HepG2 (cell line): ENCODE measurements around the gene MRPL10. TPM values are rescaled to one million over a fixed set of nuclear protein-coding genes. Genes with fewer than 3 reads are reported as not detected.

Experiments
- BORCS8-MEF2B ChIP-seq: sonication (generic); formaldehyde crosslinking; IDR thresholded peaks from 2 replicates; pipeline ENCODE4 v1.8.0; 2022; ENCODE audit warnings: mild to moderate bottlenecking, missing genetic modification reagents
- FOSL1 ChIP-seq: sonication (generic); formaldehyde crosslinking; IDR thresholded peaks from 2 replicates; pipeline ENCODE4 v1.9.0; 2021; ENCODE audit warnings: missing genetic modification reagents, borderline replicate concordance
- GATAD2A ChIP-seq: IDR thresholded peaks from 2 replicates; pipeline ENCODE4 v1.6.1; 2016
- GMEB1 ChIP-seq: sonication (generic); formaldehyde crosslinking; IDR thresholded peaks from 2 replicates; pipeline ENCODE4 v1.5.1; 2020; ENCODE audit warnings: missing genetic modification reagents, mild to moderate bottlenecking, borderline replicate concordance
- GTF2F1 ChIP-seq: fragments of 150-350 bp; IDR thresholded peaks from 2 replicates; pipeline ENCODE4 v1.6.1; 2014; ENCODE audit warnings: low read length
- HNRNPL ChIP-seq: fragments of 200-400 bp; formaldehyde crosslinking; IDR thresholded peaks from 2 replicates; pipeline ENCODE4 v1.6.1; 2017; ENCODE audit warnings: mild to moderate bottlenecking, low read depth, low read length
- KAT7 ChIP-seq: IDR thresholded peaks from 2 replicates; pipeline ENCODE4 v1.6.1; 2018; ENCODE audit warnings: borderline replicate concordance, missing compliant biosample characterization
- KDM6A ChIP-seq: IDR thresholded peaks from 2 replicates; pipeline ENCODE4 v1.6.1; 2016; ENCODE audit warnings: low read depth
- NCOA5 ChIP-seq: sonication (generic); formaldehyde crosslinking; IDR thresholded peaks from 2 replicates; pipeline ENCODE4 v1.4.0; 2020; ENCODE audit warnings: missing genetic modification reagents
- NFE2L2 ChIP-seq: fragments of 150-350 bp; IDR thresholded peaks from 2 replicates; pipeline ENCODE4 v1.6.1; 2014; ENCODE audit warnings: low read length
- NKX3-1 ChIP-seq: sonication (generic); formaldehyde crosslinking; IDR thresholded peaks from 2 replicates; pipeline ENCODE4 v1.5.0; 2020; ENCODE audit warnings: missing genetic modification reagents
- POGK ChIP-seq: sonication (generic); formaldehyde crosslinking; conservative IDR thresholded peaks from 2 replicates; pipeline ENCODE4 v1.8.0; 2022; ENCODE audit warnings: mild to moderate bottlenecking, moderate library complexity, missing genetic modification reagents
- RAD51 ChIP-seq: fragments of 450-650 bp; IDR thresholded peaks from 2 replicates; pipeline ENCODE4 v1.6.1; 2016; ENCODE audit warnings: borderline replicate concordance
- SCMH1 ChIP-seq: sonication (generic); formaldehyde crosslinking; IDR thresholded peaks from 2 replicates; pipeline ENCODE4 v1.9.0; 2021; ENCODE audit warnings: missing genetic modification reagents, mild to moderate bottlenecking, borderline replicate concordance
- SMAD9 ChIP-seq: sonication (generic); formaldehyde crosslinking; IDR thresholded peaks from 2 replicates; pipeline ENCODE4 v1.5.1; 2020; ENCODE audit warnings: mild to moderate bottlenecking, missing genetic modification reagents
- SNAPC4 ChIP-seq: sonication (generic); formaldehyde crosslinking; IDR thresholded peaks from 2 replicates; pipeline ENCODE4 v1.4.0; 2020; ENCODE audit warnings: mild to moderate bottlenecking, missing genetic modification reagents
- TCF12 ChIP-seq, 2 experiments: fragments of 450-650 bp in 1 of 2; sonication (generic) in 1 of 2; formaldehyde crosslinking in 1 of 2; IDR thresholded peaks; 2 replicates each; pipeline versions ENCODE4 v1.6.1 to v1.8.0; 2017 to 2022; ENCODE audit warnings: antibody characterized with exemption in 1 of 2, mild to moderate bottlenecking in 1 of 2, missing genetic modification reagents in 1 of 2, moderate library complexity in 1 of 2
- ZNF326 ChIP-seq: sonication (generic); formaldehyde crosslinking; IDR thresholded peaks from 2 replicates; pipeline ENCODE4 v1.4.0; 2020; ENCODE audit warnings: missing genetic modification reagents, borderline replicate concordance
- ZNF615 ChIP-seq: sonication (generic); formaldehyde crosslinking; IDR thresholded peaks from 2 replicates; pipeline ENCODE4 v1.5.0; 2020; ENCODE audit warnings: mild to moderate bottlenecking, missing genetic modification reagents, borderline replicate concordance
- ZNF703 ChIP-seq: sonication (generic); formaldehyde crosslinking; IDR thresholded peaks from 2 replicates; pipeline ENCODE4 v1.5.1; 2020; ENCODE audit warnings: missing genetic modification reagents, mild to moderate bottlenecking, moderate library complexity, borderline replicate concordance
- ZNF75D ChIP-seq: sonication (generic); formaldehyde crosslinking; IDR thresholded peaks from 2 replicates; pipeline ENCODE4 v1.8.1; 2023; ENCODE audit warnings: missing genetic modification reagents, mild to moderate bottlenecking, borderline replicate concordance
- polyA plus RNA-seq, 8 experiments: library from polyadenylated mRNA; depleted of rRNA in 3 of 8; stranded (reverse) in 7 of 8; unstranded in 1 of 8; fragments of >200 nt; fragmentation: Illumina TruSeq in 4 of 8; extraction: Trizol in 4 of 8; gene quantifications; 2 replicates each; pipeline versions ENCODE4 v1.2.1 to v1.2.3, GENCODE V29; 2011 to 2016; ENCODE audit warnings: low read depth in 4 of 8, missing spikeins in 1 of 8, mixed read lengths in 1 of 8; ENCODE audit not compliant: insufficient read depth in 1 of 8
- total RNA-seq, 5 experiments: library from RNA; depleted of rRNA; stranded (reverse); fragments of >200 nt; fragmentation: Illumina TruSeq; extraction: Trizol; gene quantifications; 2 replicates each; pipeline ENCODE4 v1.2.3, GENCODE V29; 2016; ENCODE audit warnings: low read depth in 1 of 5

Gene MRPL10
- total and polyA plus RNA-seq, 2 of the 13 experiments (the other 11 are each of a cell fraction or from before 2014, with no cell fraction given), result 56.7 to 149 TPM

- TF ChIP-seq ZNF75D (CRISPR knock-in tag) (0 out of 2 replicates have a peak, but pooled peaks have one; percentile 71), SCMH1 (no peak), KAT7 (CRISPR knock-in tag) (no peak), NFE2L2 (0 out of 2 replicates have a peak, but pooled peaks have one; percentile 3), KDM6A (CRISPR knock-in tag) (no peak), GTF2F1 (no peak), TCF12 (IDR thresholded peaks at IDR 0.05) (no peak), TCF12 (CRISPR knock-in tag; IDR thresholded peaks at IDR 0.05) (no peak), BORCS8-MEF2B (peak; percentile 82), ZNF703 (CRISPR knock-in tag) (no peak), ZNF326 (CRISPR knock-in tag) (no peak), ZNF615 (CRISPR knock-in tag) (peak; percentile 94; the same call in 1 of the 2 replicates), GMEB1 (CRISPR knock-in tag) (peak; percentile 82; the same call in 1 of the 2 replicates), POGK (CRISPR knock-in tag) (peak; percentile 58; the same call in 1 of the 2 replicates), HNRNPL (peak; percentile 52; the same call in 1 of the 2 replicates), NCOA5 (CRISPR knock-in tag) (no peak), SNAPC4 (CRISPR knock-in tag) (peak; percentile 67; the same call in 1 of the 2 replicates), NKX3-1 (no peak; the same call in 1 of the 2 replicates), FOSL1 (CRISPR knock-in tag) (no peak), GATAD2A (CRISPR knock-in tag) (peak; percentile 55; the same call in 1 of the 2 replicates), RAD51 (no peak), SMAD9 (CRISPR knock-in tag) (0 out of 2 replicates have a peak, but pooled peaks have one; percentile 79)
Measured at GRCh38 chr17:47831003-47831933, at the start of gene MRPL10, which contains the start of gene LRRC46 (continued).
